AG08395 (cell line): ENCODE results near the gene RAB5IF.
A peak's percentile ranks its signal among the peaks of the same experiment; 100 is the strongest.
"Not testable (repeated sequence)": the region's sequence is repeated elsewhere in the genome, so short reads cannot be mapped to it uniquely, and the experiment has no call there.

Source experiments
- DNase-seq: peaks from one replicate; pipeline ENCODE4 v3.0.0; 2012; ENCODE audit warnings: mixed read lengths, low spot score

The RAB5IF gene

DNA sequence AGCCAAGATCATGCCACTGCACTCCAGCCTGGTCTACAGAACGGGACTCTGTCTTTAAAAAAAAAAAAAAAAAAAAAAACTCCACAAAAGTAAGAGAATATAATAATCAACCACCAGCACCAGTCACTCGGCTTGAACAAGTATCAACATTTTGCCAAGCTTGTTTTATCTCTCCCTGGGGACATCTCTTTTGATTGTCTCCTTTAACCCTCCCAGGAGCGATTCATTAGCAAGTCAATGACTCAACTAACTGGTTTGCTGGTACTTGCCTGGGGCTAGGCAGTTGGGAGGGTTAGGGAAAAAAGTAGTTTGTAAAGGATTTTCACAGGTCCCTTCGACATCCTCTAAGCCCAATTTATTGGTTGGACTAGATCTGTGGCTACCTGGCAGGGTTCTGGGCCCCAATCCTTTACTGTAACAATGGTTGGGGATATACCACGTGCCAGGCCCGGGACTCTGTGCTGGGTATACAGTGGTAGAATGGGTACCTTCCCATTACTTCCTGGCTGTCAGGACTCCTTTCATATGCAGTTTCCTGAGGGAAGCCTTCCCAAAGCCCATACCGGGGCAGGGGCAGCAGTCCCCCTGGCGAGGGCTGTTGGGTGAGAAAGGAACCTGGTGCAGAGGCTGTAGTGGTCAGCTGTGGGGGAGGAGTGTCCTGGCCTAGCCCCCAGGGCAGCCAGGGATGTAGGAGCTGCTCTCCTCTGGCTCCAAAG is 20.0 kb upstream of the RAB5IF start:
- peak; percentile 82 for DNase-seq

DNA sequence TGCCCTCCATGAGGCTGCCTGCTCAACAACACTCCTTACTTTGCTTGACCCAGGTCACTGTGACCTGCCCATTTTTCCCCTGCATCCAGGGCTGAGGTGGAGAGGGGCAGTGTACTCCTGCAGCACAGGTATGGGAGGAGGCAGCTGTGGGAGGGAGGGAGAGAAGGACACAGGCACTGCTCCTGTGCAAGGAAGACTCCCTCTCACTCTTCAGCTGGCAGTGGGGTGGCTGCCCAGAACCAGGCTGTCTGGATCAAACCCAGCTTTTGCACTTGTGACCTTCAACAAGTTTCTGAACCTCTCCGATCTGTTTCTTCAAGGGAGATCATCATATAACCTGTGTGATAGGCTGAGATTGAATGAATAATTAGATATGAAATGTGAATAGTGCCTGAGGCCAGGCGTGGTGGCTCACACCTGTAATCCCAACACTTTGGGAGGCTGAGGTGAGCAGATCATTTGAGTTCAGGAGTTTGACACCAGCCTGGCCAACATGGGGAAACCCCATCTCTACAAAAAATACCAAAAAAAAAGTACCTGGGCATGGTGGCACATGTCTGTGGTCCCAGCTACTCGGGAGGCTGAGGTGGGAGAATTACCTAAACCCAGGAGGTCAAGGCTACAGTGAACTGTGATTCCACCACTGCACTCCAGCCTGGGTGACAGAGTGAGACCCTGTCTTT is 18.1 kb upstream of the RAB5IF start:
- DNase-seq, result no peak

DNA sequence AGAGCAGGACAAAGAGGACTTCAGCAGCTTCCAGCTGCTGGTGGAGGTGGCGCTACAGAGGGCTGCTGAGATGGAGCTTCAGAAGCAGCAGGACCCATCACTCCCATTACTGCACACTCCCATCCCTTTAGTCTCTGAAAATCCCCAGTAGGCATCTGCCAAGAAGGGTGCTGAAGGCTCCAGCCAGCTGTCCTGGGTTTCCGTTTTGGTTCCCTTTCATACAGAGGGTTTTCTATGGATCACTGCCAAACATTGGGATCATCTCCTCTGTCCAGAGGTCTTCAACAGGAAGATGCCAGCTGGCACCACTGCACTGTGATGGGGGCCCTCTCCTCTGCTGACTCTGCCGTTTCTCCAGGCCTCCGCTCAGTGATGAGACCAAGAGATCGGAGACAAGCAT is 14.3 kb upstream of the RAB5IF start:
- DNase-seq, result no peak

DNA sequence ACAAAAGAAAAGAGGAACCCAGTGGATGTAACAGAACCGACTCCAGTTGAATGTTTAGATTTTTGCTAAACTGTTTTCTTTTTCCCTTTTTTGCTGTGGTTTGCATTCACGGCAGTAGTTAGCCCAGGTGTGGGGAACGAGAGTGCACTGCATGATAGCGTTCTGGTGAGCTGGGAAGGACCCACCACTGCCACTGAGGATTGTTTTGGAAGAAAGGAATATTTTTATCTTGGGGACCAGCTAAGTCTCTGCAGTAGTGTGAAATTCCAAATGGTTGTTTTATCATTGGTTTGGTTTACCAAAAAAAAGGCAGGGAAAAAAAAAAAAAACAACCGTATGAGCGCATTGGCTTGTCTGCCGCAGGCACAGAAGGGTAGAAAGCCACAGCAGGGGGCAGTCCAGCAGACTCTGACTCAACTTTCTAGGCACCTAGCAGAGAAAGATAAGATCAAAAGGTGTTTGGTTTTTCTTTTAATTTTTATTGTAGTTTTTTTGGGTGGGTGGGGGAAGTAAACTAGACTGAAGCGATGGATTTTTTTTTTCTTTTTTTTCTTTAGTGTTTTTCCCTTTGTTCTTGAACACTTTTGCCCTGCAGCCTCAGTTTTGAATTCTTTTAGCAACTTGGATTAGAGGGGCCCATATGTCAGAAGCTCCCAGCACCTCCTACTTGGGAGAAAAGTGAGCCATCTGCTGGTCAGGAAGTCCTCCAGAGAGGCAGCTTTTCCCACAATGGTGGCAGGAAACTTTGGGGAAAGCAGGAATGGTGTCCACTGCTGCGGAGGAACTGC is 13.5 kb upstream of the RAB5IF start:
- peak; percentile 50 for DNase-seq

DNA sequence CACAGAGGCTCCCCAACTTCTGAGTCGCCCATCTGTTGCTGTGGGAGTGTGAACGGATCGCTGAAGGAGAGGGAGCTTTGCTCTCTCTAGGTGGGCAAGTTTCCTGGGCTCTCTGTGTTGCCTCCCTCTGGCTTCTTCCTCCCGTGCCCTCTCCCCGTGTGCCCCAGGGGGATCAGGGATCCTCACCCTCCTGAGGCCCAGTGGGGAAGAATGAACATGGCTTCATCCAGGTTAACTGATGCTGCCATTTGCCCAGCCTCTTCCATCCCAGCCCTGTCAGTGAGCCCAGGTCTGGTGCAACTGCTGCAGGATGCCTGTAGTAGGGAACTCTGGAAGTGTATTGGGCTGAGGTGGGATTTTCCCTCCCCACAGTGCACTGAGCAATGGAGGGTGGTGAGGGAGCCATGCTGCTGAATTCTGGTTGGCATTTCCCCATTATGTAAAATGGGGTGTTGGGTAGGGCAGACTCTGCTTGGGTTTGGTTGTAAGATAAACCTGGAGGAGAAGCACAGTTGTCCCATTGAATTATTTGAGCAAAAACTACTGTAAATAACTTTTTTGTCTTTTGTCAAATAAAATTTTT is 12.1 kb upstream of the RAB5IF start:
- no peak for DNase-seq

DNA sequence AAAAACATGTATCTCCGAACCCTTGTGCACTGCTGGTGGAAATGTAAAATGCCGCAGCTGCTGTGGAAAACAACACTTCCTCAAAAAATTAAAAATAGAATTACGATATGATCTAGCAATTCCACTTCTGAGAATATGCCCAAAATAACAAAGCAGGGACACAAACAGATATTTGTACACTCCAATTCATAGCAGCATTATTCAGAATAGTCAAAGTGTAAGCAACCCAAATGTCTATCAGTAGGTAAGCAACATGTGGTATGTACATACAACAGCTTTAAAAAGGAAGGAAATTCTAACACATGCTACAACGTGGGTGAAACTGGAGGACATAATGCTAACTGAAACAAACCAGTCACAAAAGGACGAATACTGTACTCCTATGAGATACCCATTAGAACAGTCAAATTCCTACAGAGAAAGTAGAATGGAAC is 5.7 kb upstream of the RAB5IF start:
- DNase-seq, result no peak

DNA sequence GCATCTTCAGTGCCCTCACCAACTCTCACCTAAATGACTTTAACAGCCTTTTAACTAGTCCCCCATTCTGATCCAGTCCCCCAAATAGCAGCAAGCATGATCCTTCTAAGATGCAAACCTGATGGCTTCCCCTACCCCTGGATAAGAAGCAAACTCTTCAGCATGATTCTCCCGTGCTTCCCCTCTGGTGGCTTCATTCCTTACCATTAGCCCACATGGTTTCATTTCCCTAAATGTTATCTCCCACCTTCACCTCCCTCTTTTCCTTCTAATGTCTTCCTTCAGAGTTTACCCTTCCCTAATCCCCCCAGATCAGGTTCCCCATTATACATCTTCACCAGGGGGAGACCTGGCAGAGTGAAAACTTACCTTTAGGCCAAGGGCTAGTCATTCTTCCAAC is 4.0 kb upstream of the RAB5IF start:
- DNase-seq, result no peak

DNA sequence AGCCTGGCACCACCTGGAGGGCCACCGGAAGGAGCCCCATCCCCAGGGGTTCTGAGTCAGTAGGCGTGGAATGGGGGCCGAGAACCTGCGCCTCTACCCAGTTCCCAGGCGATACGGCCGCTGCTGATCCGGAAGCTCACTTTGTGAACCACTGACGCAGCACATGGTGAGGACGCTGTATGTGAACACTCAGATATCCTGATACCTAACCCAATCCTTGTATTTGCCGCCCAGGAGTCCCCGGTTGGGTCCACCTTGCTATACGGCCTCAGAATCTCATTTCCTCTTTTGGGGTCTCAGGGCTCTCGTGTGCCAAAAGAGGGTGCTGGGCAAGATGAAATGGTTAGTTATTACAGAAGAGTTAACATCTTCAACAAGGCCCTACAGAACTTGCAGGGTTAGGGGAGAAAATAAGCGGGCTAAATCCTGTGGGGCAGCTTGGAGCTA is 604 bp upstream of the RAB5IF start:
- no peak for DNase-seq

DNA sequence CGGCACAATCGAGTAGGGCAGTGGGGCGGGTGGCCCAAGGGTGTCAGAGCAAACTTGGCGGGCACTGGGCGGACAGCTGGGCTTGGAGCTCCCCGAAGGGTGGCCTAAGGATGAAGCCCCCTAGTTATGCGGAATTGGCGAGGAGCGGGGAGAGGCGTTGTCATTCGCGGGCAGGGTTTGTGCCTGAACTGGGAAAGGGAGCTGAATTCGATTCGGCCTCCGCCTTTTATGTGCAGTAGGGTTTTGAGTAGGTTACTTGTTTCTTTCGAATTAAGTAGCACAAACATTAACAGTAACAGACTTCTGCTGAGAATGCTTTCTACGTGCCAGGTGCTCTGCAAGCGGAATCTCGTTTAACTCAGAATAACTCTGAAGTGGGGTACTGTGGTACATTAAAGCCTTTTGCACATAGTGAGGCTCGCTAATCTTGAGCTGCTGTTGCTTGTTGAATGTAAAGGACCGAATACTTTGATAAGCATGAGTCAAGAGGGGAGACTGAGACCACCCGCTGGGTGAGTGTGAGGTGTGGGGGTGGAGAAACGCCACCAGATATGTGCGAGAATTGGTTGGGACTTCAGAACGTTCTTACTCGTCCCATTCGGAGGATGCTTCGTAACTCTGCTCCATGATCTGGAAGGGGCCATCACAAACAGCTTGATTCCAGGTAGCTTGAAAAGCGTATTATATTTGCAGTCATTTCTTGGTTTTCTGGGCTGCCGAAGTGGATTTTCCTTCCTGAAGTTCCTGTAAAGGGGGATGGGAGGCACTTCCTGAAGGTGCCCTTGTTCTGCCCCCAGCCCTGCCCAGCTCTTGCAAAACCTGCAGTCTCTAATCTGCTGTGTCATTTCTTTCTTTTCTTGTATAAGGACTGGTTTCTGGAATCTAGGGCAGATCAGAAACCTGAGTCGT is 833 bp downstream of the RAB5IF start:
- DNase-seq, result peak; percentile 10

DNA sequence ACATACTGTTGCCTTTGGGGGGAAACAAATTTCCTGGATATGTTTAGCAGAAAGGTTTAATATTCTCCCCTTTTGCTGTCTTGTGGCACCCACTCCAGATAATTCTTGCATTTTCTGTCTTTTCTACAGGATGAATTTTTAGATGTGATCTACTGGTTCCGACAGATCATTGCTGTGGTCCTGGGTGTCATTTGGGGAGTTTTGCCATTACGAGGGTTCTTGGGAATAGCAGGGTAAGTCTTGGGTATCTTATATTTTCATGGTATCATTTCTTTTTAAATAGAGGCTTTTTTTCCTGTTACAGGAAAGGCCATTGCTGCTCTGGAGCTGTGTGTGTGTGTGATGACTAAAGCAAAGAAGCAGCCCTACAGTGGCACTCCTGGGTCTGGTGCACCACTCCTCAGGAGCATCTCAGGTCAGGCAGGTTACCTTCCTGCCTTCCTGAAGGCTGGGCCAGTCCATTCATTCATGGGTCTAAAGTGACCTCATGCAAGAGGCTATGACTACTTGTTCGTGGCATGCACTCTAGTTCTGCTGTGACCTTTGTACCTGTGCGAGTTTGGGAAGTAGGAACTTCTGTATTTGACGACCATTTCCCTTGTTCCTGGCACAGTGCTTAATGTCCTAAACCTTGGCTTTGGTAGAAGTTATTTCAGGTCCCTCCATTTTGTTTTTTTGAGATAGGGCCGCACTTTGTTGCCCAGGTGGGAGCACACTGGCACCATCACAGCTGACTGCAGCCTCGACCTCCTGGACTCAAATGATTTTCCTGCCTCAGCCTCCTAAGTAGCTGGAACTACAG is 2.2 kb downstream of the RAB5IF start:
- no peak for DNase-seq

DNA sequence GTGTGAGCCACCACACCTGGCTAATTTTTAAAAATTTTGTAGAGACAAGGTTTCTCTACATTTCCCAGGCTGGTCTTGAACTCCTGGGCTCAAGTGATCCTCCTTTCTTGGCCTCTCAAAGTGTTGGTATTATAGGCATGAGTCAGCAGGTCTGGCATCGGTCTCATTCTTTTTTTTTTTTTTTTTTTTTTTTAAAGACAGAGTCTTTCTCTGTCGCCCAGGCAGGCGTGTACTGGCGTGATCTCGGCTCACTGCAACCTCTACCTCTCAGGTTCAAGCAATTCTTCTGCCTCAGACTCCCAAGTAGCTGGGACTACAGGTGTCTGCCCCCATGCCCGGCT is 2.8 kb downstream of the RAB5IF start:
- DNase-seq, result not testable (repeated sequence)

DNA sequence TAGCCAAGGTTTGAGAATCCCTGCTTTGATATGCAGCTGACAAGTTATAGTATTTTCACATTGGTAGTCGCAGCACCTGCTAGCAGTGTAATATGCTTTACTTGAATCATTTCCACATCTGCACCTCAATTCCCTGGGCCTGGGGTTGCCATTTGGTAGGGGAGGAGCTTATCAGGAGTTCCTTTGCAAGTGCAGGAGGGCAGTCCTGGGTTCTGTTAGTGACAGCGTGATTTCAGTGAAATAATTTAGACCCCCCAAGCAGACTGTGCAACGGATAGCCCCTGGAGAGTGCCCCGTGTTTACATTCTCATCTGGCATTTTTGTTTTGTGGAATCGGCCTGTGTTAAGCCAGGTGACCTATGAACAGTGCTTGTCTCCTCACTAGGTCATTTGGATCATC is 6.0 kb downstream of the RAB5IF start:
- DNase-seq, result no peak

DNA sequence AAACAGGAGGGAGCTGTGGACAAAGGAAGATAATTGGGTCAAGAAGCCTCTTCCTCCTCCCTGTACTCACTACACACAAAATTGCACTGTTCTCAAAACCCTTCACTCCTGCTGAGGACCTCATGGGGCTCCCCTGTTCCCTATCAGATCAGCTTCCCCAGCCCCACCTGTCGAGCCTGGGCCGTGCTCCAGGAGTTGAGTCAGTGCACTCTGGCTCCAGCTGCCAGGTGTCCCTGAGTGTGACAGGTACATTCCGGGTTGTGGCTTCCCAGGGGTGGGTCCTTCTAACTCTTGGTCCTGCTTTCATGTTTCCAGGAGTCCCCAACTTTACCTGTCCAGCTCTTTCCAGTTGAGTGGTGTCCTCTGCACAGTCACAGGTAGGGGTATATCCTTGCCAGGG is 8.4 kb downstream of the RAB5IF start:
- no peak for DNase-seq

DNA sequence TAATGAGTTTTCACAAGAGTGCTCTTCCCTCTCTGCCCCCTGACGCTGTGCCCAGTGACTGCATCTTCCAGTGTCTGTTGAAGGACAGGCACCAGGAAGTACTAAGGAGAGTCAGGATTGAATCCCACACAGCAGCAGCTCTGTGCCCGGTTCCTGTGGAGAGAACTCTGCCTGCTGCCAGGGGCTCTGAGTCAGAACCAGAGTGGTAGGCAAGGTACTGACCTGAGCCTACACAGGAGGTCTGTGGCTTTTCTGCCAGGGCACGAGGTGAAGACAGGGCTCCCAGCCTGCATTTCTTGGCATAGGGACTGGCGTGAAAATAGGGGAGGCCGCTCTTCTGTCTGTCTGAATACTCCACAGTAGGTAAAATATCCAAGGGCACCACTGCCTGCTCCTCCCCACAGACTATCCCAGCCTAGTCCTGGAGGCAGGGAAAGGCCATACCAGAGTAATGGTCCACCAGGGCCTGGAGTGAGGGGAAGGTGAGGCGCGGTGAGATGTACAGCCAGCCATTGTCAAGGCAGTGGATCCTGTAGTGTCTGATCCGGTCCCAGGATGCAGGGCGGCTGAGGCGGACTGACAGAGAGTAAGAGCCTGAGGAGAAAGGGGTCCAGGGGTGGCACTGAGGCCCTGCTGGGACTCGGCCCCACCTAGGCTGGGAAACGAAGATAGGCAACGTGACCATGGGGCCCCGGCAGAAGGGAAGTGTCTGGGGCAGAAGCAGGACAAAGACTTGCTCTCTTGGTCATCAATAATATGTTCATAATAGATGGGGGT is 9.4 kb downstream of the RAB5IF start:
- no peak for DNase-seq

DNA sequence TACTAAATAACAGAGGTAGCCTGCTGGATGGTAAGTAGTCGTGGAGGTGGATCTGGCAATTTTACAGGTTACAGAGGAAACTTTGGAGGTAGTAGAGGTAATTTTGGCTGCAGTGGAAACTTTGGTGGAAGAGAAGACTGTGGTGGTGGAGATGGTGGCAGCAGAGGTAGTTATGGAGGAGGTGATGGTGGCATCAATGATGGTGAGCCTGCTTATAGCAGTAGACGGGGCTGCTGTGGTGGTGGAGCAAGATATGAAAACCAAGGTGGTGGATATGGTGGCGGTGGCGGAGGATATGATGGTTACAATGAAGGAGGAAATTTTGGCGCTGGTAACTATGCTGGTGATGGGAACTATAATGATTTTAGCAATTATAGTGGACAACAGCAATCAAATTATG is 15.3 kb downstream of the RAB5IF start:
- no peak for DNase-seq

DNA sequence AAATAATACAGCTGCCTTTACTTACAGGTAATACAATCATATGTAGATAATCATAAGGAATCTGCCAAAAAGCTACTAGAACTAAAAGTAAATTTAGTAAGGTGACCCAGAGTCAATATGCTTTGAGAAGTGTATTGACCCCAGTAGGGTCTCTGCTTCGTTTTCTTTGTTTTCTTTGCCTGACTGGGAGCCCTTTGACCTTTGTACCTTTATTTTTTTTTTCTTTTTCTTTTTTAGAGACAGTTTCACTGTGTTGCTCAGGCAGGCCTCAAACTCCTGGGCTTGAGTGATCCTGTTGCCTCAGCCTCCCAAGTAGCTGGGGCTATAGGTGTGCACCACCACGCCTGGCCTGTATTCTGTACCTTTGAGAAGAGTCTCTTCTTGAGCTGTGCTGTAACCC is 17.9 kb downstream of the RAB5IF start:
- DNase-seq, result no peak

DNA sequence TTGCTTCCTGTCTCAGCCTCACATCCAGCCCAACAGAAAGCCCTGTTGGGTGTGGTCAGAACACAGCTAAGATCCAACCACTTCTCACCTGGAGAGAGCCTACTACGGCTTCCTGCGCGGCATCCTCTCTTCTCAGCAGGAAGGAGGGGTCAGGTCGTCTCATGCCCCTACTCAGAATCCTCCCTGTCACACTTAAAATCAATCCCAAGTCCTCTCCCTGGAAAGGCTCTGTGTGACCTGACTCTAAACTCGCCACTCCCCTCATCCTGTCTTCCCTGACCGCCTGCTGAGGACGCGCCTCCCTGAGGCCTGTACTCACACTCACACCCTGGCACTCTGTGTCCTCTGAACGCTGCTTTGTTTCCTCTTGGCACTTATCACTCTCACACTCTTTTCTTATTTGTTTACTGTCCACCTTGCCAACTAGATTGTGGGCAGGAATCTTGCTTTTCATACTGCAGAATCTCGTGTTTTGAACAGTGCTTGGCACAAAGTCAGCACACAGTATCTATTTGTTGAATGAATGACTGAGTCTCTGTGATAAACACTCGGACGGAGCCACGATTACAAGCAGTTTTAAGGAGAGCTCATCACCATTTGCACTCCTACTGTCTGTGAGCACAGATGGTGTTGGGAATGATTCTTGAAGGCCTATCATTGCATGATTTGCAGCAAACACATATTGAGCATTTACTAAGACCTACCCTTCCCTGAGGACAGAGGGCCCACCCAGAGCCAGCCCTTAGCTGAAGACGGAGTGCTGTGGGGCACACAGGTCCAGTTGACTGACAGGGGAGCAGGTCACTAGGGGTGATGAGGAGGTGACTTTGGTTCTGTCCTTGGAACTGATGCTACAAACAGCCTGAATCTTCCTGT is 18.7 kb downstream of the RAB5IF start:
- no peak for DNase-seq

DNA sequence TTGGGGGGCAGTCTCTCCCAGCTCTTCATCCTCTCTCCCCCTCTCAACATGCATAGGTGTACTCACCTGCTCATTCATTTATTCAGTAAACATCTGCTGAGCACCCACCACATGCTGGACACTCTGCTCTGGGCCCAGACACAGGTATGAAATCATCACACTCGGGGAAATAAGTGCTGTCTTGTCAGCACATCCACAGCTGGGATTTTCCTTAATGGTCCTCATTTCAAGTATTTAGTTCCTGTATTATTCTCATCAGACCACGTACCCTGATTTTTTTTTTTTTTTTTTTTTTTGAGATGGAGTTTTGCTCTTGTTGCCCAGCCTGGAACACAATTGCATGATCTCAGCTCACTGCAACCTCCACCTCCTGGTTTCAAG is 19.4 kb downstream of the RAB5IF start:
- no peak for DNase-seq

DNA sequence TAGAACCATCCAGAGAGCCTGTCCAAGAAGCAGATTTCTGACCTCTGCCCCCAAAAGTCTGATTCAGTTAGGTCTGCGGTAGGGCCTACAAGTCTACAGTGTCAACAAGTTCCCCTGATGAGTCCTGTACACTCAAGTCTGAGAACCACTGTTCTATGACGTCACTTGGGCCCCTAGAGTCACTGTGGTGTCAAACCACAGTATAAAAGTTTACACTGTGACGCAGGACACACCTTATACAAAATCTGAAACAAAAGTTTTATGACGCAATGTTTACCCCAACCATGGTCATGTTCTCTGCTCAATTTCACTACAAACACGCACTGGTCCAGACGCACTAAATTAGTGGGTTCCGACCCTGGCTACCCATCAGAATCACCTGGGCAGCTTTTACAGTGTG is 22.5 kb downstream of the RAB5IF start:
- DNase-seq, result no peak
